ENCODE data around the gene MTMR8. TPM values are rescaled to one million over a fixed set of nuclear protein-coding genes. Genes with fewer than 3 reads are reported as not detected.

Gene MTMR8
- total and polyA plus RNA-seq, 2 donors (not counting 1 experiment from before 2014, with no cell fraction given): 0.07 to 0.66 TPM

DNA sequence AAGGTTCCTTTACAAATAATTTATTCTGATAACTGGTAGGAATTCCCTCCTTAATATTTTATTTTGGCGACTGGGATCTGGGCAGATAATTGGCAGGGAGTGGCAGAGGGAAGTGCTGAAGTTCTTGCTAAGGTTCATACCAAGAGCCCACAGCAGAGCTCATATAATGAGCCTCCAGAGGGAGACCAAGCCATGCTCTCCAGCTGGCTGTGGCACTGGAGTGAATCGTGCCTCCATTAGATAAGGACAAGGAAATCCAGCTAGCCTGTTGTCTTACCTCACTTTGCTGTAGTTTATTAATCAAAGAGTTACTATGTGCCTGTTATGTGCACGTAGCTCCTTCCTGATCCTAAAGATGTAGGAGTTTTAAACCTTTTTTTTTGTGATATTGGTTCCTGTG is 166.1 kb downstream of the MTMR8 start:
- no peak overlapping the region for H3K9ac ChIP-seq (ENCODE audit: insufficient read depth, low read length)
- H3K9me3 ChIP-seq (ENCODE audit: control insufficient read depth, insufficient read depth, low read depth, low read length): no peaks in the 10 kb centered on the region
- H2AFZ ChIP-seq (ENCODE audit: low read length): no peak overlapping the region
- H3K27me3 ChIP-seq (ENCODE audit: control insufficient read depth, insufficient read depth, low read length): no peaks in the 10 kb centered on the region
- no peaks in the 10 kb centered on the region for H4K20me1 ChIP-seq (ENCODE audit: control insufficient read depth, extremely low read depth, insufficient read depth, low read length)
- no peak for DNase-seq (ENCODE audit: low read depth in 2 of 2)
- TF ChIP-seq, protein P1, sequence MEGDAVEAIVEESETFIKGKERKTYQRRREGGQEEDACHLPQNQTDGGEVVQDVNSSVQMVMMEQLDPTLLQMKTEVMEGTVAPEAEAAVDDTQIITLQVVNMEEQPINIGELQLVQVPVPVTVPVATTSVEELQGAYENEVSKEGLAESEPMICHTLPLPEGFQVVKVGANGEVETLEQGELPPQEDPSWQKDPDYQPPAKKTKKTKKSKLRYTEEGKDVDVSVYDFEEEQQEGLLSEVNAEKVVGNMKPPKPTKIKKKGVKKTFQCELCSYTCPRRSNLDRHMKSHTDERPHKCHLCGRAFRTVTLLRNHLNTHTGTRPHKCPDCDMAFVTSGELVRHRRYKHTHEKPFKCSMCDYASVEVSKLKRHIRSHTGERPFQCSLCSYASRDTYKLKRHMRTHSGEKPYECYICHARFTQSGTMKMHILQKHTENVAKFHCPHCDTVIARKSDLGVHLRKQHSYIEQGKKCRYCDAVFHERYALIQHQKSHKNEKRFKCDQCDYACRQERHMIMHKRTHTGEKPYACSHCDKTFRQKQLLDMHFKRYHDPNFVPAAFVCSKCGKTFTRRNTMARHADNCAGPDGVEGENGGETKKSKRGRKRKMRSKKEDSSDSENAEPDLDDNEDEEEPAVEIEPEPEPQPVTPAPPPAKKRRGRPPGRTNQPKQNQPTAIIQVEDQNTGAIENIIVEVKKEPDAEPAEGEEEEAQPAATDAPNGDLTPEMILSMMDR (conservative IDR thresholded peaks at IDR 0.05 in 1 of 2, IDR thresholded peaks at IDR 0.05 in 1 of 2; ENCODE audit: low read depth in 1 of 2, low read length in 2 of 2): no peak
- TF ChIP-seq EZH2 (IDR thresholded peaks at IDR 0.05; ENCODE audit: low read length, missing control alignments): no peak
- no peak overlapping the region for H3K27ac ChIP-seq (ENCODE audit: insufficient read depth, low read length)
- H3K79me2 ChIP-seq (ENCODE audit: control insufficient read depth, insufficient read depth, low read length): no peaks in the 10 kb centered on the region
- no peak overlapping the region for H3K4me3 ChIP-seq (replicated peaks in 1 of 4; ENCODE audit: control extremely low read depth in 1 of 4, insufficient read depth in 1 of 4, low read depth in 3 of 4, low read length in 4 of 4)
- no peaks in the 10 kb centered on the region for H3K4me1 ChIP-seq (ENCODE audit: control insufficient read depth, extremely low read depth, insufficient read depth, low read length)
- no peaks in the 10 kb centered on the region for H3K36me3 ChIP-seq (ENCODE audit: control insufficient read depth, insufficient read depth, low read length)
- H3K4me2 ChIP-seq (ENCODE audit: extremely low read depth, insufficient read depth, low read length): no peak overlapping the region

Other genes with a start within 250 kb of the MTMR8 start
- 1.5 and 1.7 TPM in 2 replicates for gene AMER1, start 189.7 kb downstream of the MTMR8 start, total RNA-seq
- 0.95 and 1.0 TPM in 2 replicates for gene AMER1, start 189.7 kb downstream of the MTMR8 start, polyA plus RNA-seq
- gene ASB12, start 164.8 kb downstream of the MTMR8 start, total RNA-seq: not detected in 2 replicates
- gene ASB12, start 164.8 kb downstream of the MTMR8 start, polyA plus RNA-seq: not detected in 2 replicates